HAP-1 (cell line): ENCODE data around the gene CCDC85C.

ENCODE experiments used
- DNase-seq, 2 experiments: peaks; one replicate each; pipeline ENCODE4 v3.0.0-alpha.2; 2016 to 2020; ENCODE audit warnings: low spot score in 2 of 2
- H3K27me3 ChIP-seq: fragments of 250-450 bp; sonication (Bioruptor Pico); 2 replicates; pipeline ENCODE4 v1.5.1; 2020; ENCODE audit warnings: low read depth, mild to moderate bottlenecking, moderate library complexity
- H3K36me3 ChIP-seq: fragments of 250-450 bp; sonication (Bioruptor Pico); replicated peaks from 2 replicates; pipeline ENCODE4 v1.5.1; 2020; ENCODE audit warnings: mild to moderate bottlenecking
- H3K4me1 ChIP-seq: fragments of 250-450 bp; sonication (Bioruptor Pico); 2 replicates; pipeline ENCODE4 v1.5.1; 2020; ENCODE audit warnings: mild to moderate bottlenecking
- H3K4me3 ChIP-seq: fragments of 250-450 bp; sonication (Bioruptor Pico); 2 replicates; pipeline ENCODE4 v1.5.1; 2020; ENCODE audit warnings: mild to moderate bottlenecking, moderate library complexity
- H3K9me3 ChIP-seq: fragments of 250-450 bp; sonication (Bioruptor Pico); 2 replicates; pipeline ENCODE4 v1.5.1; 2020; ENCODE audit warnings: mild to moderate bottlenecking, moderate library complexity
- in situ Hi-C: fragments of 300-500 bp; cut with MboI; formaldehyde crosslinking; loops from 3 replicates; pipeline ENCODE4 v1.14.3; 2020; ENCODE audit warnings: low sequenced_read_pairs, inconsistent platforms, mixed read lengths

The CCDC85C gene

DNA sequence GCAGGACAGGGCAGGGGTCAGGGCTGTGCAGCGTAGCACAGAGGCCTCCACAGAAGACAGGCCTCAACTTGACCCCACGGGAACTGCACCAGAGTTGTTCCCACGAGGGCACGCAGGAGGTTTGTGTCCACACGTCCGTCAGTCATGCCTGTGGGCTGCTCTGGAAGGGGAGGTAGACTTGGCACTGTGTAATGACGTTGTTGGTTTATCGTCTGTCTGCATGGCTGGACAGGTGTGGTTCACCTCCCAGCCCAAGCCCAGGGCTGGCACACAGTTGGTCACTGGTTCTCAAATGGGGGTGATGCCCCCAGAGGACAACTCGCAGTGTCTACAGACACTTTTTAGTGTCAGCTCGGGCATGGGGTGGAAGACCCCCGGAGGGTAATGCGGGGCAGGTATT lies 77.0 kb downstream of the CCDC85C start:
- in situ Hi-C loops = loop anchor here (10.0 kb wide), 1 partner anchor 358 kb away; no protein-coding TSS in a partner anchor
- DNase-seq = no peak
- no peaks in the 10 kb centered on the region for H3K27me3 ChIP-seq
- H3K36me3 ChIP-seq = no peaks in the 10 kb centered on the region
- H3K4me1 ChIP-seq = peaks cover 29% of the 10 kb centered on the region
- H3K9me3 ChIP-seq = no peaks in the 10 kb centered on the region
- H3K4me3 ChIP-seq = no peak overlapping the region

DNA sequence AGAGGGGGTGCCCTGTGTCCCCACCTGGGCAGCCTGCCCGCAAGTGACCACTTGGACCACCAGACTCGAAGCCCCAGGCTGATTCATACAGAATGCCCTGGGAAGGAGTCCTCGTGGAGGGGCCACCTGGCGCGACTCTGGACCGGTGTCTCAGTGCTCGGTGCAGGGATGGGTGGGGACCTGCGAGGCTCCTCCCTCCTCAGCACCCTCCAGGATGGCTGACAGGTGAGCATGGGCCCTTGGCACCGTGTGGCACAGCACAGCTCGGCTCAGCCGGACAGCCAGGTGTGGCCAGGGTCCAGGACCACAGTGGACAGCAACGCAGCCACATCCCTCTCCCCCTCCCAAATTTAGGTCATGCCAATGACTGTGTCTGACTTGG lies 78.3 kb downstream of the CCDC85C start:
- Histone ChIP-seq H3K4me3 (no peak overlapping the region), H3K36me3 (0 out of 2 replicates have a peak, but pooled peaks cover 4% of the 10 kb centered on the region), H3K9me3 (no peaks in the 10 kb centered on the region), H3K27me3 (no peaks in the 10 kb centered on the region), H3K4me1 (peaks cover 29% of the 10 kb centered on the region)
- in situ Hi-C loops = loop anchor here (10.0 kb wide), 1 partner anchor 359 kb away; no protein-coding TSS in a partner anchor
- no peak for DNase-seq

DNA sequence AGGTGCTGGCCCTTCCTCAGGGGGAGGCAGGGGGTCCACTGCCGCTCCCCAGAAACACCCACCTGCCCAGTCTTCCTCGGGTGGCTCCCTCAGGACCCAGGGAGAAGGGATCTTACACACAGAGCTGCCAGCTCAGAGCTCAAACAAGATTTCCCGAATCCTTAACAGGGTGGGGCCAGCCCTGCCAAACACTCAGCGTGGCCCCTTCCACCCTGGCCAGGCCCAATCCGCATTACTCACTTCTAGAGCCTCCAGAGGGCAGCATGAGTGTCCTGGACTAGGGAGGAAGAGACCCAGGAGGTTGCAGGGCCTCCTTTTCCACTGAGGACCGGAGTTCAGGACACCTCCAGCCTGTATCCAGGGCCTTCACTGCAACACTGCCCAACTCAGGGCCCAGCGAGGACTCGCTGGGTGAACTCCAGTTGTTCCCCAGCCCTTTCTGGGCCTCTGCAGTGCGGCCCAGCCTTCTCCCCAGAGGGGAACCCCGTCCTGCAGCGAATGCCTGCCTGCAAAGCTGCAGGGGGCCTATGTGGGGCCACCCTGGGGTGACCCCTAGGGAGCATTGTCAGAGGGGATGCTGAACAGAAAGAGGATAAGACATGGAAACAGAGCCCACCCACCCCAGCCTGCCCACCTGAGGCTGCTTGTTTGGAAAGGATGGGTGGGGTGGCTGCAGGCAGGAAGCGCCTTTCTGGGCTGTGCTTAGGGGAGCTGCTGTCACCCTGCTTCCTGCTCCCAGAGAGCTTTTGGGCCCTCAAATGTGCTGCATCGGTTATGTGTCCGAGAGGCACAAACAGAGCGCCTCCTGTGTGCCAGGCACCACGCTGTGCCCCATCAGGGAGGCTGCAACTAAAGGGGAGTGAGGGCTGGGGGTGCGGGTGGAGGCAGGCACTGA lies 79.0 kb downstream of the CCDC85C start:
- Histone ChIP-seq H3K9me3 (no peaks in the 10 kb centered on the region), H3K4me3 (no peak overlapping the region), H3K27me3 (no peaks in the 10 kb centered on the region), H3K36me3 (0 out of 2 replicates have a peak, but pooled peaks cover 4% of the 10 kb centered on the region), H3K4me1 (peaks cover 29% of the 10 kb centered on the region)
- in situ Hi-C loops = loop anchor here (5.0 to 10.0 kb wide), 2 partner anchors 102 to 360 kb away; no protein-coding TSS in a partner anchor
- DNase-seq = peak; percentile 35 to 73

DNA sequence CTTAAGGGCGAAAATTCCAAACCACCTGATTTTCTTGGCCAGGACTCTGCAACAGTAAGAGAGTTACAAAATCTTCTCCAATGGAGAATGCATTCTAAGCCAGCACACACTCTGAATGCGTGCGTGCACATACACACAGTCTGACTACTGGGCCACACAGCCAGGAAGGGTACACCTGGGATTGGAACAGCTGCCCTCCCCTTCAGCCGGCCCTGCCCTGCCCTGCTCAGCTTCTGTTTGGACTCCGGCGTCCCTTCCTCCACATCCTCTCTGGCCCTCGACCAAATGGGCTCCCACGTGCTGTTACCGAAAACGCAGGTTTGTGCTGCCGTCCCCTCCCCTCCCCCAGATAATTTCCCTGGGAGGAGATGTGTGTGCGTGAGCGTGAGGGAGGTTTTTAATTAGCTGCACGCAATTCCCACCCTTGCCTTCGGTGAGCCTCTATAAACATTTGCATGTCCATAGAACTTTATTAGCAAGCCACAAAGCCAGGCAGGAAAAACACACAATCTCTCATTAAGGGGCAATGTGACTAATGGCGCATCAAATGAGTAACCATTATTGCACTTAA lies 79.8 kb downstream of the CCDC85C start:
- Histone ChIP-seq H3K4me1 (peaks cover 29% of the 10 kb centered on the region), H3K27me3 (no peaks in the 10 kb centered on the region), H3K36me3 (0 out of 2 replicates have a peak, but pooled peaks cover 4% of the 10 kb centered on the region), H3K4me3 (no peak overlapping the region), H3K9me3 (no peaks in the 10 kb centered on the region)
- peak; percentile 69 to 74 for DNase-seq
- in situ Hi-C loops = loop anchor here (5.0 to 10.0 kb wide), 2 partner anchors 103 to 361 kb away; no protein-coding TSS in a partner anchor

- in situ Hi-C loops = loop anchor here (5.0 to 10.0 kb wide), 2 partner anchors 104 to 361 kb away; no protein-coding TSS in a partner anchor
- Histone ChIP-seq H3K27me3 (no peaks in the 10 kb centered on the region), H3K4me3 (no peak overlapping the region), H3K9me3 (no peaks in the 10 kb centered on the region), H3K4me1 (peaks cover 29% of the 10 kb centered on the region), H3K36me3 (0 out of 2 replicates have a peak, but pooled peaks cover 4% of the 10 kb centered on the region)
- no peak for DNase-seq
These were observed 80.3 kb downstream of the CCDC85C start for GRCh38 chr14:99523704-99524055.

DNA sequence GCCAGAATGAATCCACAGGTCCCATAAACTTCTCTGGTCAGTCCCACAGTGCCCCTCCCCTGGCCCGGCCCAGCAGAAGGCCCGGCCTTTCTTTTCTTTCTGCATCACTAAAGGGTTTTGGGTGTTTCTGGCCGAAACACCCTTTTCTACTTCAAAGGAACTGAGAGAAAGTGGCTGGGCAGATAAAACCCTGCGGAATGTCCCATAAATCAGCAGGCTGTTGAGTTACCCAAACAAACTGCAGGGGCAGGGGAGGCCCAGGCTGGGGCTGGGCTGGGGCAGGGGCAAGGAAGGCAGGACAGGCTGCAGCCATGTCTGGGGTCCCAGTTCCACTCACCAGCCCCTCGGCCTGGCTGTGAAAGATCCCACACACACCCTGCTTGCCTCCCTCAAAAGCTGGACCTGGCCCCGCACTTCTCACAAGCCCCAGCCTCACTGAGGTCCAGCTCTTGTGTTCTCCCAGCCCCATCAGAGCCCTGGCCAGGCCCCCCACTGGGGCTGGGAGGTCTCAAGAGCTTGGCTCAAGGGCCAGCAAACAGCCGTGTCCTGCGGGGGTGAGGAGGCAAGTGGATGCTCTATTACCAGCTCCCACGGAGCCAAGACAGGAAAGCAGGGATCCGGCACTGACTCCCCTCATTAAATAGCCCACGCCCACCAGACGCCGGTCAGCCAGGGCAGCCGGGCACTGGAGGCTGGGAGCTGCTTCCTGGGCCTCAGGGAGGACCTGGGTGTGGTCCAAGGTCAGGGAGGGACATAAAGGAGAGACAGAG lies 80.9 kb downstream of the CCDC85C start:
- in situ Hi-C loops = loop anchor here (5.0 to 10.0 kb wide), 2 partner anchors 104 to 362 kb away; no protein-coding TSS in a partner anchor

GRCh38 chr14:99522457-99522891 lies 81.5 kb downstream of the CCDC85C start:
- no peaks in the 10 kb centered on the region for H3K27me3 ChIP-seq
- H3K36me3 ChIP-seq = 0 out of 2 replicates have a peak, but pooled peaks cover 4% of the 10 kb centered on the region
- no peaks in the 10 kb centered on the region for H3K9me3 ChIP-seq
- peak in 1 of 2 experiments; percentile 36 for DNase-seq
- peaks cover 29% of the 10 kb centered on the region for H3K4me1 ChIP-seq
- no peak overlapping the region for H3K4me3 ChIP-seq
- in situ Hi-C loops = loop anchor here (5.0 to 10.0 kb wide), 2 partner anchors 105 to 362 kb away; no protein-coding TSS in a partner anchor

More for the DNA sequence above, 80.9 kb downstream of the CCDC85C start:
- H3K4me3 ChIP-seq = no peak overlapping the region
- peaks cover 29% of the 10 kb centered on the region for H3K4me1 ChIP-seq
- no peaks in the 10 kb centered on the region for H3K9me3 ChIP-seq
- H3K36me3 ChIP-seq = 0 out of 2 replicates have a peak, but pooled peaks cover 4% of the 10 kb centered on the region
- peak; percentile 80 to 82 for DNase-seq
- H3K27me3 ChIP-seq = no peaks in the 10 kb centered on the region

GRCh38 chr14:99522025-99522401 lies 82.0 kb downstream of the CCDC85C start:
- in situ Hi-C loops = loop anchor here (5.0 to 10.0 kb wide), 2 partner anchors 105 to 363 kb away; no protein-coding TSS in a partner anchor
- peaks cover 29% of the 10 kb centered on the region for H3K4me1 ChIP-seq
- no peak overlapping the region for H3K4me3 ChIP-seq
- H3K36me3 ChIP-seq = 0 out of 2 replicates have a peak, but pooled peaks cover 4% of the 10 kb centered on the region
- DNase-seq = no peak
- no peaks in the 10 kb centered on the region for H3K27me3 ChIP-seq
- no peaks in the 10 kb centered on the region for H3K9me3 ChIP-seq

DNA sequence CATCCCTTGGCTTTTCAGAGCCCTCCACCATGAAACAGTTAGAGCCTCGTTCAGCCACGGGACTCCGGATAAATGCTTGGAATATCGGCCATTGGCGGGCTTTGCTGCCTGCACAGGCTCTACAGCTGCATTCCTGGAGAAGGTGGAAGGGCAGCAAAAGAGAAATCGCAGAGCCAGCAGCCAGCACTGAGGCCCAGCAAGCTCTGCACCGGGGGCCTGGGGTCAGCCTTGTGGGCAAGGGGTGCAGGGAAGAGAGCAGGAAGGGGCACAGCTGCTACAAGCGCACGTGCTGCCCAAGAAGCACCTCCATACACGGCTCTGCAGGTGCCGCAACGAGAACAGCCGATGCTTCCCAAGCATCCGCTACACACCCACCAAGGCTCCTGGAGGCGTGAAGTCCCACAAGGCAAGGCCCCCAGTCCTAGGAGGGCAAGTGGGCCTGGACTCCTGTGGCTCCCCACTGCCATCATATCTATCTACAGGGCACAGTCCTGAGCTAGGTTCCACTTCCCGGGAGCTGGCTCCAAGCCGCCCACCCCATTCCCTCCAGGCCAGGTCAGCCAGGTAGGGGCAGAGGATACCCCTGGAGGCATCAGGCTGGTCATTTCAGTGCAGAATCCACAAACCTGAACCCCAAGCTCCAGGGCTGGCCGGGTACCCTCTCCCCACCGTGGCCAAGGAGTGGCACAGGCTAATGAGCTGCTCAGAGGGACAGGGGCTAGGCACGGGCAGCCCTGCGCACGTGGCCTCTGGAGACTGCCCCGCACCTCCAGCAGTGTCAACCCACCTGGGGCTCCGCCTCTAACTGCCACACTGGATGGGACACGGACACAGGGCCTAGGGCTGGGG lies 82.6 kb downstream of the CCDC85C start:
- in situ Hi-C loops = loop anchor here (5.0 to 10.0 kb wide), 2 partner anchors 106 to 363 kb away; no protein-coding TSS in a partner anchor
- no peak overlapping the region for H3K4me3 ChIP-seq

DNA sequence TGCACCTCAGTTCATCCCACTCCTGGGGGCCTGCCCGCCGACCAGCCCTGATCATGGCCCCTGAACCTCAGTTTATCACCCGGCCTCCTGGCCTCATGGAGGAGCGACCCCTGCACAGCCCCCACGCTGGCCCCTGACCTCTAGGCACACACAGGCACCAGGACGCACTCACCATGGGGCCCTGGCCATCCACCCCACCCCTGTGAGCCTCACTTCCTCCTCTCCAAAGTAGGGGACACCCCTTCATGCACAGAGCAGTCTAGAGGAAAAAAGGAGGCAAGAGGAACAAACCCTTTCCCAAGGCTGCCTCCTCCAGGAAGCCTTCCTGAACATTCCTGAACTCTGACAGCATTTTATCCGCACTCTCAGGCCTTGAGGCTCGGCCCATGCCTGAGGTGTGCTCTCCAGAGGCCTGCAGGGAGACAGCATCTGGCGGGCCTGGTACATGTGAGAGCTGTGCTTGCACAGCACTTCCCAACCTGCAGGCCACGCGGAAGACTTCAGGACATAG lies 83.4 kb downstream of the CCDC85C start:
- Histone ChIP-seq H3K36me3 (0 out of 2 replicates have a peak, but pooled peaks cover 4% of the 10 kb centered on the region), H3K27me3 (no peaks in the 10 kb centered on the region), H3K9me3 (no peaks in the 10 kb centered on the region), H3K4me3 (no peak overlapping the region), H3K4me1 (peaks cover 29% of the 10 kb centered on the region)
- no peak for DNase-seq
- in situ Hi-C loops = loop anchor here (5.0 to 10.0 kb wide), 2 partner anchors 107 to 364 kb away; no protein-coding TSS in a partner anchor

More for the DNA sequence above, 82.6 kb downstream of the CCDC85C start:
- Histone ChIP-seq H3K4me1 (peaks cover 29% of the 10 kb centered on the region), H3K27me3 (no peaks in the 10 kb centered on the region), H3K36me3 (0 out of 2 replicates have a peak, but pooled peaks cover 4% of the 10 kb centered on the region), H3K9me3 (no peaks in the 10 kb centered on the region)
- DNase-seq = no peak

DNA sequence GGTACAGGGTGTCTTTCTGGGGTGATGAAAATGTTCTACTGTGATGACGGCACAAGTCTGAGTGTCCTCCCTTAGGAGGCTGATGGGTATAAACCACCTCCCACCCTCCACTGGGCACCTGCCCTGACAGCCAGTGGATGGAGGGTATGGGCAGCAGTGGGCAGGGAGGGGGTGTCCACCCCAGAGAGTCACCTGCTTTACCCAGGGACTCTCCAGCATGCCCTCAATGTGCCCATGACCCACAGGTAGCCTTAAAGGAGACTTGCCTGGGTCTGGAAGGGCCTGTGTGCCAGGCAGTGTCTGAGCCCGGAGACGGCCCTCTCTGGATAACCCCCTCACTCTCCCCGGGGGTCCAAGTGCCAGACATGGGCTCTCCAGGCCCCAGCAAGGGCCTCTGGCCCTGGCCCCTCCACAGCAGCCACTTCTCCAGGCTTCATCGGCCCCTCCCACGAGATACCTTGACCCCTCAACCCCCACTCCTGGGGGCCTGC lies 84.0 kb downstream of the CCDC85C start:
- no peak for DNase-seq
- Histone ChIP-seq H3K9me3 (no peaks in the 10 kb centered on the region), H3K36me3 (peaks cover 8% of the 10 kb centered on the region), H3K27me3 (no peaks in the 10 kb centered on the region), H3K4me3 (no peak overlapping the region), H3K4me1 (peaks cover 23% of the 10 kb centered on the region)
- in situ Hi-C loops = loop anchor here (5.0 to 10.0 kb wide), 2 partner anchors 107 to 365 kb away; no protein-coding TSS in a partner anchor

DNA sequence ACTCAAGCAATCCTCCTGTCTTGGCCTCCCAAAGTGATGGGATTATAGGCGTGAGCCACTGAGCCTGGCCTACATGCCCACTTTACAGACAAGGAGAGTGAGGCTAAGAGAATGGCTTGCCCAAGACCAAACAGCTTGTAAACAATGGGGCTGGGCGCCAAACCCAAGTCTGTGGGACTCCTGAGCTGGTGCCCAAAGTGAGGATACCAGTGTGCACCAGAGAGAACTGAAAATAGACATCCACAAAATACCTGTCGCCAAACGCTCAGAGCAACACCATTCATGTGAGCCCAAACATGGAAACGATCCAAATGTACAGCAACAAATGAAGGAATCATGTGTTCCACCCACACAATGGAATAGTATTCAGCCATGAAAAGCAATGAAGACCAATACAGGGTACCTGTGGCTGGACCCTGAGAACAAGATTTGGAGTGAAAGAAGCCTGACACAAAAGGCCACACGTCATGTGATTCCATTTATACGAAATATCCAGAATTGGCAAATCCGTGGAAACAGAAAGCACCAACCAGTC lies 84.6 kb downstream of the CCDC85C start:
- Histone ChIP-seq H3K9me3 (no peaks in the 10 kb centered on the region), H3K36me3 (peaks cover 12% of the 10 kb centered on the region), H3K4me1 (peaks cover 18% of the 10 kb centered on the region), H3K4me3 (no peak overlapping the region), H3K27me3 (no peaks in the 10 kb centered on the region)
- in situ Hi-C loops = no loop called here
- DNase-seq = no peak
